ENCODE data around the gene GNAL. TPM values are rescaled to one million over a fixed set of nuclear protein-coding genes. Genes with fewer than 3 reads are reported as not detected.

GNAL gene
- total RNA-seq, 6 donors from 2014 or later = 1.00 to 6.7 (median 3.5) TPM

DNA sequence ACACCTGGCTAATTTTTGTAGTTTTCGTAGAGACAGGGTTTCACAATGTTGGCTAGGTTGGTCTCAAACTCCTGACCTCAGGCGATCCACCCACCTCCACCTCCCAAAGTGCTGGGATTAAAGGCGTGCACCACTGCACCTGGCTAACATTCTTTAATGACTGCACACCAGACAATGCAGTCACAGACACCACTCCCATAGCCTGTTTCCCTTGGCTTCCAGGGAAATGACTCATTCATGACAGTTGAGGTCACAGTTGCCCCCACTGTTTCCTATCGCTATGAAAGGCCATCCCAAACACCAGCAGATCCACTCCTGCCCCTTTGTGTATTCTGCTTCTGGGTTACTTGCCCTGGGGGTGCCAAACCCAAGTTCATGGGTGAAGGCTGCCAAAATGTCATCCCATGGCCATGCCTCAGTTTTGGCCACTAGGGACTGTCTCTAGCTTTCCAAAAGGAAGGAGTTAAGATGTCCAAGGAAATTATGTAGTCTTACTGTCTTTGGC is 170.9 kb downstream of the GNAL start:
- peaks cover 0 to 9% (median 0%) of the 10 kb centered on the region in 4 donors for H3K36me3 ChIP-seq
- no peaks in the 10 kb centered on the region for H3K27me3 ChIP-seq
- peaks cover 0 to 38% (median 16%) of the 10 kb centered on the region in 4 donors for H3K4me1 ChIP-seq
- H3K27ac ChIP-seq = no peak overlapping the region
- peak in 1 of 2 donors; percentile 57 for ATAC-seq (ENCODE audit: low FRiP score in 2 of 2)
- 76 to 86% methylated on average over 3 to 4 of the region's 4 CpGs for WGBS, 2 donors
- no peak overlapping the region for H3K4me3 ChIP-seq
- no peak for TF ChIP-seq POLR2AphosphoS5 (IDR thresholded peaks at IDR 0.05)
- TF ChIP-seq EP300 (IDR thresholded peaks at IDR 0.05) = no peak
- TF ChIP-seq POLR2A (IDR thresholded peaks at IDR 0.05) = no peak
- TF ChIP-seq CTCF (IDR thresholded peaks at IDR 0.05) = no peak
- no peak for DNase-seq
- H3K9me3 ChIP-seq = no peaks in the 10 kb centered on the region

DNA sequence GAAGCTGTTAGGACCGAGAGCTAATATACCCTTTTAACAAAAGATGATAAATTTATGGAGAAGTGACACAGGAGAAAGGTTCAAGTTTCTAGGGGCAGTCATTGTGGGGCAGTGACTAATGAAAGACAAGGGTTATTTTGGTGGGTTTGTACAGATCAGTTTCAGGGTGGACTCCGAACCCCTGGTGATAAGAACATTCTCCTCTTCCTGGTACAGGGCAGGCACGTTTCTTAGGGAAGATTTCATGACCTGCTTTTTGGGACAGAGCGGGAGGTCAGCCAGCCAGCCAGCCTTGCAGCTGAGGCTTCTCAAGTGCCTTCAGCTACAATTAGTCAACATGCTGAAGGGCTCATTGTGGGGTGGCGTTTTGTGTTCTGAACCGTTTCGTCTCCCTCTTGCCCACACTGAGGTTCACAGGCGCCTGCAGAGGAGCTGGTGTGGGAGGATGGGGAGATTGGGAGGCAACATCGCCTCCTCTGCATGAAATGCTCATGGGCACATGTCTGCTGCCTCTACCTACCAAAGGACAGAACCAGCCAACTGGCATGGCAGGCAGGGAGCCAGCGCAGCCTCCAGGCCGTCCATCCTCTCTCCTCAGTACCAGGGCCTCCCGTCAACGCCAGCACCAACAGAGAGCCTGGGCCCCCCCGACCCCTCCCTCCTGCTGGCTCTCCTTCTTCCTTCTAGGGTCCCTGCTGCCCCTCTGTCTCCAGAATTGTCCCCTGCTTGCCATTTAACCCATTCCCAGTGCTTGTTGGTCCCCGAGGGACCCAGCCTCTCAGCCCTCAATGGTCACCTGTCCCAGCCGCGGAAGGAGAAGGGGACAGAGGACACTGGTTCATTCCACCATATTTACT is 171.8 kb downstream of the GNAL start:
- 76 to 80% methylated on average over 15 to 17 of the region's 17 CpGs for WGBS, 2 donors
- Histone ChIP-seq H3K4me1 (peaks cover 0 to 35% (median 15%) of the 10 kb centered on the region in 4 donors), H3K27me3 (no peaks in the 10 kb centered on the region), H3K4me3 (no peak overlapping the region), H3K27ac (no peak overlapping the region), H3K9me3 (no peaks in the 10 kb centered on the region), H3K36me3 (peaks cover 0 to 4% (median 0%) of the 10 kb centered on the region in 4 donors)
- no peak for ATAC-seq (ENCODE audit: low FRiP score in 2 of 2)
- TF ChIP-seq EP300 (IDR thresholded peaks at IDR 0.05) = no peak
- no peak for TF ChIP-seq POLR2A (IDR thresholded peaks at IDR 0.05)
- no peak for TF ChIP-seq POLR2AphosphoS5 (IDR thresholded peaks at IDR 0.05)
- no peak for TF ChIP-seq CTCF (IDR thresholded peaks at IDR 0.05)
- DNase-seq = peak in 1 of 2 donors; percentile 42

- Histone ChIP-seq H3K27ac (no peak overlapping the region), H3K4me1 (peaks cover 0 to 27% (median 9%) of the 10 kb centered on the region in 4 donors), H3K9me3 (no peaks in the 10 kb centered on the region), H3K36me3 (no peaks in the 10 kb centered on the region), H3K4me3 (no peak overlapping the region), H3K27me3 (no peaks in the 10 kb centered on the region)
- no peak for DNase-seq
- WGBS, 2 donors = 83 to 86% methylated on average over 19 to 20 of the region's 20 CpGs
- TF ChIP-seq CTCF (IDR thresholded peaks at IDR 0.05) (no peak), POLR2A (IDR thresholded peaks at IDR 0.05) (no peak), POLR2AphosphoS5 (IDR thresholded peaks at IDR 0.05) (no peak), EP300 (IDR thresholded peaks at IDR 0.05) (no peak)
- ATAC-seq (ENCODE audit: low FRiP score in 2 of 2) = no peak
Observed at GRCh38 chr18:11861583-11862288, 172.7 kb downstream of the GNAL start.

- Histone ChIP-seq H3K27ac (no peak overlapping the region), H3K4me3 (no peak overlapping the region), H3K9me3 (no peaks in the 10 kb centered on the region), H3K27me3 (no peaks in the 10 kb centered on the region), H3K4me1 (peaks cover 0 to 20% (median 7%) of the 10 kb centered on the region in 4 donors), H3K36me3 (no peaks in the 10 kb centered on the region)
- 65 to 71% methylated on average over 6 of the region's 6 CpGs for WGBS, 2 donors
- ATAC-seq (ENCODE audit: low FRiP score in 2 of 2) (no peak), DNase-seq (peak in 1 of 2 donors; percentile 52)
- TF ChIP-seq POLR2AphosphoS5 (IDR thresholded peaks at IDR 0.05) = no peak
- no peak for TF ChIP-seq EP300 (IDR thresholded peaks at IDR 0.05)
- TF ChIP-seq POLR2A (IDR thresholded peaks at IDR 0.05) = no peak
- no peak for TF ChIP-seq CTCF (IDR thresholded peaks at IDR 0.05)
Observed at GRCh38 chr18:11862468-11863137, 173.5 kb downstream of the GNAL start.
